A673 (cell line): ENCODE results near the gene CDPF1. TPM values are rescaled to one million over a fixed set of nuclear protein-coding genes. Genes with fewer than 3 reads are reported as not detected.

ENCODE experiments used
- BruUV-seq: library from RNA; stranded (reverse); fragments of 400-500 nt; replicated peaks from 2 replicates; lab custom pipeline; 2021; lab: Mats Ljungman, UMichigan
- CTCF ChIA-PET: fragments of 300-600 bp; sonication (Branson Sonifier 250); formaldehyde crosslinking; loops from one replicate; lab custom pipeline; 2022; ENCODE audit warnings: antibody characterized with exemption; lab: Charles Lee
- POLR2A ChIA-PET: fragments of 300-600 bp; sonication (Branson Sonifier 250); formaldehyde crosslinking; loops from one replicate; lab custom pipeline; 2022; ENCODE audit warnings: antibody characterized with exemption; ENCODE audit not compliant: low non-redundant PET; lab: Charles Lee
- DNase-seq: peaks from one replicate; pipeline ENCODE4 v3.0.0-alpha.2; 2015; ENCODE audit warnings: low spot score
- H3K27ac ChIP-seq: fragments of 200-600 bp; sonication (generic); 2 replicates; pipeline ENCODE4 v1.5.1; 2016; ENCODE audit warnings: mixed run types, low read depth, mild to moderate bottlenecking, mixed read lengths, antibody characterized with exemption, low read length; ENCODE audit not compliant: poor library complexity, severe bottlenecking
- H3K27me3 ChIP-seq: fragments of 200-600 bp; sonication (generic); replicated peaks from 2 replicates; pipeline ENCODE4 v1.6.1; 2017; ENCODE audit warnings: mixed run types, low read depth, mild to moderate bottlenecking, mixed read lengths, antibody characterized with exemption, low read length; ENCODE audit not compliant: insufficient read depth, poor library complexity
- H3K36me3 ChIP-seq: fragments of 200-600 bp; sonication (generic); 2 replicates; pipeline ENCODE4 v1.6.1; 2016; ENCODE audit warnings: mixed run types, mild to moderate bottlenecking, mixed read lengths, antibody characterized with exemption, low read length; ENCODE audit not compliant: insufficient read depth, poor library complexity, severe bottlenecking
- H3K4me1 ChIP-seq: fragments of 200-600 bp; sonication (generic); 2 replicates; pipeline ENCODE4 v1.6.1; 2017; ENCODE audit warnings: mixed run types, mild to moderate bottlenecking, mixed read lengths, antibody characterized with exemption, low read length; ENCODE audit not compliant: insufficient read depth, poor library complexity, severe bottlenecking
- H3K4me3 ChIP-seq: fragments of 200-600 bp; sonication (generic); 2 replicates; pipeline ENCODE4 v1.5.1; 2016; ENCODE audit warnings: low read depth, mixed run types, mild to moderate bottlenecking, mixed read lengths, low read length; ENCODE audit not compliant: poor library complexity, severe bottlenecking
- H3K9me3 ChIP-seq: fragments of 200-600 bp; sonication (generic); 2 replicates; pipeline ENCODE4 v1.6.1; 2016; ENCODE audit warnings: mixed run types, low read depth, mild to moderate bottlenecking, mixed read lengths, antibody characterized with exemption, low read length; ENCODE audit not compliant: poor library complexity, severe bottlenecking
- CTCF ChIP-seq: fragments of 300-800, 200-600 bp; sonication (generic); conservative IDR thresholded peaks from 2 replicates; pipeline ENCODE4 v1.5.1; 2017; ENCODE audit warnings: low read depth, mild to moderate bottlenecking, antibody characterized with exemption, low read length, moderate library complexity, mixed read lengths
- EZH2 ChIP-seq: fragments of 200-600 bp; sonication (generic); IDR thresholded peaks from 2 replicates; pipeline ENCODE4 v1.6.1; 2017; ENCODE audit warnings: borderline replicate concordance, low read depth, mild to moderate bottlenecking, mixed read lengths, antibody characterized with exemption, low read length; ENCODE audit not compliant: poor library complexity, severe bottlenecking
- intact Hi-C: fragments of 100-400 bp; cut with micrococcal nuclease; formaldehyde crosslinking; loops from one replicate; pipeline ENCODE4 v1.10.0; 2022; ENCODE audit not compliant: unreplicated experiment
- total RNA-seq: library from RNA; stranded (reverse); gene quantifications from 2 replicates; pipeline ENCODE4 v1.2.3, GENCODE V29; 2021

Gene CDPF1
- total RNA-seq, 1 experiment from 2014 or later = 7.0 TPM

GRCh38 chr22:46240506-46240905 is 9.6 kb downstream of the CDPF1 start:
- H3K9me3 ChIP-seq = no peaks in the 10 kb centered on the region
- no TSS peak for BruUV-seq
- no peak for DNase-seq
- no peak for TF ChIP-seq EZH2
- no peak overlapping the region for H3K4me3 ChIP-seq
- H3K36me3 ChIP-seq = peaks cover 3% of the 10 kb centered on the region
- intact Hi-C loops = no loop called here
- POLR2A ChIA-PET = no interaction called here
- no peak overlapping the region for H3K27ac ChIP-seq
- no peaks in the 10 kb centered on the region for H3K27me3 ChIP-seq
- CTCF ChIA-PET = no interaction called here
- H3K4me1 ChIP-seq = no peaks in the 10 kb centered on the region

GRCh38 chr22:46240073-46240472 is 10.0 kb downstream of the CDPF1 start:
- BruUV-seq = no TSS peak
- H3K4me3 ChIP-seq = no peak overlapping the region
- no peak for DNase-seq
- no peak overlapping the region for H3K27ac ChIP-seq
- ChIA-PET CTCF (no interaction called here), POLR2A (no interaction called here)
- H3K27me3 ChIP-seq = no peaks in the 10 kb centered on the region
- intact Hi-C loops = no loop called here
- no peaks in the 10 kb centered on the region for H3K9me3 ChIP-seq
- TF ChIP-seq EZH2 (no peak), CTCF (no peak)
- no peaks in the 10 kb centered on the region for H3K4me1 ChIP-seq
- peaks cover 3% of the 10 kb centered on the region for H3K36me3 ChIP-seq

- no peak for DNase-seq
- CTCF ChIA-PET = no interaction called here
- Histone ChIP-seq H3K27ac (no peak overlapping the region), H3K4me3 (no peak overlapping the region), H3K9me3 (no peaks in the 10 kb centered on the region), H3K4me1 (no peaks in the 10 kb centered on the region), H3K36me3 (no peaks in the 10 kb centered on the region), H3K27me3 (no peaks in the 10 kb centered on the region)
- BruUV-seq = no TSS peak
- intact Hi-C loops = no loop called here
- POLR2A ChIA-PET = no interaction called here
- TF ChIP-seq EZH2 (no peak), CTCF (no peak)
Measured at GRCh38 chr22:46239261-46240048, 10.6 kb downstream of the CDPF1 start.
